GM12872 (cell line): ENCODE measurements around the gene GIMAP2.

Experiments used
- CTCF ChIP-seq: IDR thresholded peaks from 3 replicates; pipeline ENCODE4 v1.5.1; 2011; ENCODE audit warnings: low read depth, mild to moderate bottlenecking, low read length, moderate library complexity; ENCODE audit not compliant: insufficient read depth

Gene GIMAP2

GRCh38 chr7:150721970-150722373 lies 36.5 kb downstream of the GIMAP2 start:
- no peak for TF ChIP-seq CTCF

- TF ChIP-seq CTCF, result no peak
Observed at GRCh38 chr7:150722431-150722931, 37.0 kb downstream of the GIMAP2 start.

GRCh38 chr7:150723467-150723866 lies 38.0 kb downstream of the GIMAP2 start:
- TF ChIP-seq CTCF, result no peak

GRCh38 chr7:150727381-150727780 lies 41.9 kb downstream of the GIMAP2 start:
- no peak for TF ChIP-seq CTCF

- TF ChIP-seq CTCF, result no peak
Observed at GRCh38 chr7:150728011-150728410, 42.5 kb downstream of the GIMAP2 start.

- no peak for TF ChIP-seq CTCF
Observed at GRCh38 chr7:150728609-150729008, 43.1 kb downstream of the GIMAP2 start.

- TF ChIP-seq CTCF, result no peak
Observed at GRCh38 chr7:150731916-150732315, 46.4 kb downstream of the GIMAP2 start.
